T-helper 17 cell (primary cell): ENCODE measurements around the gene ADISSP. TPM values are rescaled to one million over a fixed set of nuclear protein-coding genes. Genes with fewer than 3 reads are reported as not detected.

Experiments used
- ATAC-seq: fragments of 150-1000 bp; cut with Tn5 transposase; 2 replicates; pipeline ENCODE4 v1.10.0; 2021; ENCODE audit warnings: mild to moderate bottlenecking, moderate library complexity
- DNase-seq, 3 donors: peaks; one replicate each; pipeline versions ENCODE4 v3.0.0 to v3.0.0-alpha.2; 2020 to 2021
- H3K9me3 ChIP-seq: one replicate; pipeline ENCODE4 v1.7.0; 2013; ENCODE audit warnings: low read length, mild to moderate bottlenecking; ENCODE audit not compliant: control insufficient read depth, poor library complexity, severe bottlenecking
- H3K27ac Mint-ChIP-seq: one replicate; pipeline ENCODE4 v1.8.0; 2022; ENCODE audit warnings: mild to moderate bottlenecking, moderate library complexity, mixed read lengths
- H3K27me3 Mint-ChIP-seq: one replicate; pipeline ENCODE4 v1.8.0; 2022; ENCODE audit warnings: mixed read lengths
- H3K36me3 Mint-ChIP-seq: one replicate; pipeline ENCODE4 v1.8.0; 2022; ENCODE audit warnings: low read depth, mixed read lengths
- H3K4me1 Mint-ChIP-seq: one replicate; pipeline ENCODE4 v1.8.0; 2022; ENCODE audit warnings: mild to moderate bottlenecking, mixed read lengths
- H3K4me3 Mint-ChIP-seq: one replicate; pipeline ENCODE4 v1.8.0; 2022; ENCODE audit warnings: mild to moderate bottlenecking, moderate library complexity, mixed read lengths
- total RNA-seq, 4 donors: library from RNA in 2 of 4; stranded (reverse) in 2 of 4; gene quantifications; one replicate each; pipeline ENCODE4 v1.2.3 and lab custom pipeline; 2022 to 2026

The ADISSP gene
- total RNA-seq, 2 donors from 2014 or later: 13.3 to 19.0 TPM

GRCh38 chr20:3751675-3752385 is 15.7 kb downstream of the ADISSP start:
- H3K27ac Mint-ChIP-seq: peak overlapping the region; percentile 62
- H3K4me3 Mint-ChIP-seq: peak overlapping the region; percentile 80
- DNase-seq: peak; percentile 35 to 68 (median 53)
- no peaks in the 10 kb centered on the region for H3K36me3 Mint-ChIP-seq
- ATAC-seq: peak; percentile 63
- peaks cover 3% of the 10 kb centered on the region for H3K4me1 Mint-ChIP-seq
- H3K27me3 Mint-ChIP-seq: peaks cover 6% of the 10 kb centered on the region
- no peaks in the 10 kb centered on the region for H3K9me3 ChIP-seq

- ATAC-seq (no peak), DNase-seq (no peak)
- peak overlapping the region; percentile 52 for H3K4me3 Mint-ChIP-seq
- H3K36me3 Mint-ChIP-seq: no peaks in the 10 kb centered on the region
- H3K27me3 Mint-ChIP-seq: peaks cover 6% of the 10 kb centered on the region
- no peaks in the 10 kb centered on the region for H3K9me3 ChIP-seq
- peaks cover 3% of the 10 kb centered on the region for H3K4me1 Mint-ChIP-seq
- no peak overlapping the region for H3K27ac Mint-ChIP-seq
These were observed 16.3 kb downstream of the ADISSP start for GRCh38 chr20:3751305-3751674.

- no peaks in the 10 kb centered on the region for H3K9me3 ChIP-seq
- ATAC-seq: peak; percentile 23
- Mint-ChIP-seq H3K36me3 (no peaks in the 10 kb centered on the region), H3K27ac (no peak overlapping the region), H3K27me3 (peaks cover 7% of the 10 kb centered on the region), H3K4me1 (peaks cover 7% of the 10 kb centered on the region), H3K4me3 (peak overlapping the region; percentile 43)
- DNase-seq: peak in 1 of 3 donors; percentile 22
These were observed 17.6 kb downstream of the ADISSP start for GRCh38 chr20:3749689-3750531.

- DNase-seq: no peak
- ATAC-seq: no peak
- no peaks in the 10 kb centered on the region for H3K9me3 ChIP-seq
- Mint-ChIP-seq H3K4me1 (peaks cover 14% of the 10 kb centered on the region), H3K4me3 (no peak overlapping the region), H3K27me3 (peaks cover 13% of the 10 kb centered on the region), H3K36me3 (no peaks in the 10 kb centered on the region), H3K27ac (no peak overlapping the region)
These were observed 18.4 kb downstream of the ADISSP start for GRCh38 chr20:3749087-3749688.

DNA sequence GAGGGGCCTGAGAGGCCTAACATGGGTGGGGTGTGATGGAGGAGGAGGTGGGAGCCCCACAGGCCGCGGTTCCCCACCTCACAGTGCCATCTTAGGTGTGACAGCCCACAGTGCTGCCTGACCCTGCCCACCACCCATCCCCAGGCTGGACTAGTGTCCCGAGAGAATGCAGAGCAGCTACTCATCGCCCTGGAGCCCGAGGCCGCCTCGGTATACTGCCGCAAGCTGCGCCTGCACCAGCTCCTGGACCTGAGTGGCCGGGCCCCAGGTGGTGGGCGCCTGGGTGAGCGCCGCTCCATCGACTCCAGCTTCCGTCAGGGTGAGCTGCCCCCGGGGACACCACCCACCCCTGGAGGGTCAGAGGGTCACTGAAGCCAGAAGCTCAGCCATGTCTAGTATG is 19.5 kb downstream of the ADISSP start:
- ATAC-seq: no peak
- H3K4me1 Mint-ChIP-seq: peaks cover 12% of the 10 kb centered on the region
- H3K9me3 ChIP-seq: no peaks in the 10 kb centered on the region
- no peaks in the 10 kb centered on the region for H3K36me3 Mint-ChIP-seq
- H3K4me3 Mint-ChIP-seq: no peak overlapping the region
- no peak for DNase-seq
- no peak overlapping the region for H3K27ac Mint-ChIP-seq
- H3K27me3 Mint-ChIP-seq: peaks cover 13% of the 10 kb centered on the region

- no peaks in the 10 kb centered on the region for H3K9me3 ChIP-seq
- DNase-seq (no peak), ATAC-seq (no peak)
- H3K27me3 Mint-ChIP-seq: peaks cover 13% of the 10 kb centered on the region
- no peak overlapping the region for H3K4me3 Mint-ChIP-seq
- H3K36me3 Mint-ChIP-seq: no peaks in the 10 kb centered on the region
- no peak overlapping the region for H3K27ac Mint-ChIP-seq
- peaks cover 12% of the 10 kb centered on the region for H3K4me1 Mint-ChIP-seq
These were observed 20.1 kb downstream of the ADISSP start for GRCh38 chr20:3747471-3747870.

GRCh38 chr20:3745686-3746173 is 21.8 kb downstream of the ADISSP start:
- H3K4me3 Mint-ChIP-seq: peak overlapping the region; percentile 61
- no peaks in the 10 kb centered on the region for H3K36me3 Mint-ChIP-seq
- H3K9me3 ChIP-seq: no peaks in the 10 kb centered on the region
- no peak overlapping the region for H3K27ac Mint-ChIP-seq
- DNase-seq (no peak), ATAC-seq (no peak)
- H3K4me1 Mint-ChIP-seq: peaks cover 11% of the 10 kb centered on the region
- H3K27me3 Mint-ChIP-seq: peaks cover 13% of the 10 kb centered on the region

DNA sequence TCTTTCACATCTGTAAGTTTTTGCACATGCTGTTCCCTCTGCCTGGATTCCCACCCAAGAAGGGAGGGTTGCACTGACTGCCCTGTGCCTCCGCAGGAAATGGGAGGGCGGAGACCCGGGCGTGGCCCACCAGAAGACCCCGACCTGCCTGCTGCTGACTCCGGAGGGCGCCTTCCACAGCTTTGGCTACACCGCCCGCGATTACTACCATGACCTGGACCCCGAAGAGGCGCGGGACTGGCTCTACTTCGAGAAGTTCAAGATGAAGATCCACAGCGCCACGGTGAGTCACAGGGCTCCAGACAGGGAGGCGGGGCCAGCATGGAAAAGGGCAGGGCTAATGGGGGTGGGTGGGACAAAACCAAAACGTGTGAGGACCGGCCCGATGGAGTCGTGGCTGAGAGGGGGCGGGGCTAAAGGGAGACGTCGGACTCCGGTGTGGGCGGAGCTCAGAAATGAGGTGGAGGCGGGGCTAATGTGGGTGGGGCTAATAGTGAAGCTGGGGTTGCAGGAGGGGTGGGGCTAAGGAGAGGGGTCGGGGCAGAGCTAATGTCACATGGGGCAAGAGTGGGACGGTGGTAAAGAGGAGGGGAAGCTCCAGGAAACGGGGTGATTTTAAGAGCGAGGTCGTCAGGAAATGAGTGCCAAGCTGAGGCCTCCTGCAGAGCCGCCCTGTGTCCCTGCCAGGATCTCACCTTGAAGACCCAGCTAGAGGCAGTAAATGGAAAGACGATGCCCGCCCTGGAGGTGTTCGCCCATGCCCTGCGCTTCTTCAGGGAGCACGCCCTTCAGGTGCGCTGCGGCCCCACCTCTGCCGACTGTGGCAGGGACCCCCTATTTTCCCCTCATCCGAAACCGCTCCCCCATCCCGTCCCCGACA is 22.5 kb downstream of the ADISSP start:
- peak; percentile 49 to 82 (median 62) for DNase-seq
- Mint-ChIP-seq H3K27me3 (peaks cover 13% of the 10 kb centered on the region), H3K36me3 (no peaks in the 10 kb centered on the region), H3K4me3 (peak overlapping the region; percentile 73), H3K4me1 (peaks cover 11% of the 10 kb centered on the region), H3K27ac (peak overlapping the region; percentile 84)
- peak; percentile 80 for ATAC-seq
- H3K9me3 ChIP-seq: no peaks in the 10 kb centered on the region

DNA sequence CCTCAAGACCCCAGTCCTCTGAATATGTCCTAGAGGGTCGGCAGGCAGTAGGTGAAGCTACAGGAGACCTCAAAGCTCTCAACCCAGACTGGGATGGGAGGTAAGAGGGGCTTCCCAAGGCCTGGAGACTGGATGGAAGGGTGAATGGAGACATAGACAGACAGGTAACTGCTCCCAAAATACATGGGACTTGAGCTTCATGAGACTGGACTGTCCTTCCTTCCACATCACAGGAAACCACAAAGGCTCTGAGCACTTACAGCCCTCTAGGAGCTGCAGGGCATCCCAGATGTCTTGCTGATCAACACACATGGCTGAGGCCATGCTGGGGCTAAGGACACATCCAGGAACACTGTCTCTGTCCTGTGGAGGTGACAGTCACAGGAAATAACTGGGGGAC is 23.5 kb downstream of the ADISSP start:
- H3K9me3 ChIP-seq: no peaks in the 10 kb centered on the region
- Mint-ChIP-seq H3K36me3 (no peaks in the 10 kb centered on the region), H3K4me3 (no peak overlapping the region), H3K27me3 (peaks cover 13% of the 10 kb centered on the region), H3K4me1 (peaks cover 13% of the 10 kb centered on the region), H3K27ac (peak overlapping the region; percentile 84)
- DNase-seq (no peak), ATAC-seq (no peak)

DNA sequence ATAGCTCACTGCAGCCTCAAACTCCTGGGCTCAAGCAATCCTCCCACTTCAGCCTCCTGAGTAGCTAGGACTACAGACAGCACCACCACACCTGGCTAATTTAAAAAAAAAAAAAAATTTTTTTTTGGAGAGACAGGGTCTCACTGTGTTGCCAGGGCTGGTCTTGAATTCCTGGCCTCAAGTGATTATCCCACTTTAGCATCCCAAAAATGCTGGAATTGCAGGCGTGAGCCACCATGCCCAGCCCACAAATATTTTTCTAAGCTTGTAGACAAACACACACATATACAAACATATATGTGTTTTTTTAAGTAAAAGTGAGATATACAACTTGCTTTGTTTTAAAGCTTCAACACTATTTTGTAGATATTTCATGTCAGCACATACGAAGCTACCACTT is 24.3 kb downstream of the ADISSP start:
- ATAC-seq: no peak
- DNase-seq: no peak
- H3K9me3 ChIP-seq: no peaks in the 10 kb centered on the region
- Mint-ChIP-seq H3K27ac (no peak overlapping the region), H3K36me3 (no peaks in the 10 kb centered on the region), H3K4me1 (peaks cover 13% of the 10 kb centered on the region), H3K27me3 (peaks cover 13% of the 10 kb centered on the region), H3K4me3 (no peak overlapping the region)

DNA sequence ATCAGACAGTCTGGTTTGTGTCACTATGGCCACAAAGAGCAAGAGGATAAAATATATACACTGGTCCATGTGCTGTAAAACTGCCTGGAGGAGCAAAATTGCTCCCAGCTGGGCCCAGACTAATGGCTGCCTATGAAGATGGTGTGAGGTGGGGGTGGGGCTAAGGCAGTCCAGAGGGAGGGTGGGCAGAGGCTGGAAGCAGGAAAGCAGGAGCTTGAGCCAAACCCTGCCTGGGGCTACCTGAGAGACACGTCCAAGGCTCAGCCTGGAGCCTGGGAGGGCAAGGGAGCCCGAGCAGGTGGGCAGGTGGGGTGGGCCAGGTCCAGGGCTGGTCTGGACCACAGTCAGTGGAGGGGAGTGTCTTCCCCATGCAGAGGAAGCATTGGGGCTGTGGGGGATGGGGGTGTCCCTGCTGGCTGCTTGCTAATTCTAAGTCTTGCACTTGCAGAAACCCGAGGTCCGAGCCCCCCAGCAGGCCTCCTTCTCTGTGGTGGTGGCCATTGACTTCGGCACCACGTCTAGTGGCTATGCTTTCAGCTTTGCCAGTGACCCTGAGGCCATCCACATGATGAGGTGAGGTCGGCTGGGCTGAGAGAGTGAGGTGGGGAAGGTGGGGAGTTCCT is 25.6 kb downstream of the ADISSP start:
- Mint-ChIP-seq H3K27me3 (peaks cover 7% of the 10 kb centered on the region), H3K36me3 (no peaks in the 10 kb centered on the region), H3K27ac (no peak overlapping the region), H3K4me3 (no peak overlapping the region), H3K4me1 (peaks cover 13% of the 10 kb centered on the region)
- DNase-seq (no peak), ATAC-seq (no peak)
- H3K9me3 ChIP-seq: no peaks in the 10 kb centered on the region

DNA sequence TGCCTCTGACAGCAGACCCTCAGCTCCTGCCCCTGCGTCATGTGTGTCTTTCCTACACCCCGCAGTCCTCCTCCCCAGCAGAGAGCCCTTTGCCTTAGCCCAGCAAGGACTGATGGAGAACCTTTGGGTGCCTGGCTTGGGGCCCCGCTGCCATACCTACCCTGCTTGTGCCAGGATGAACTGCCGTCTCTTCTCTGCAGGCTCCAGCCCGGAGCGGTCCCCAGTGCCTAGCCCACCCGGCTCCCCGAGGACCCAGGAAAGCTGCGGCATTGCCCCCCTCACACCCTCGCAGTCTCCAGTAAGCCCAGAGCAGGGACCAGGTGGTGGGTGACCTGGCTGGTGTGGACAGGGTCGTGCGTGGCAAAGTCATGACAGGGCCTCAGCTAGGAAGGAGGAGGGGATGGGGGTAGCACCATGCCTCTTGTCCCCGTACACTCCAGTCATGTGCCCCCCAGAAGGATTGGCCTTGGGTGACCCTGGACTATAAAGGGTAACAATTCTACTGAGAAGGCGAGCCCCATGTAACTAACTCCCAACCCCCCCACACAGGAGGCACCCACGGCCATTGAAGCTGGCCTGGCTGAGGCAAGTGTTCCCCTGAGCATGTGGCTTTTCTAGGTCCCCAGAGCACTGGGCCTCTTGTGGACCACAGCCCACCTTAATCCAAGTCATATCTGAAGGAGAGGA is 26.8 kb downstream of the ADISSP start:
- no peak overlapping the region for H3K27ac Mint-ChIP-seq
- H3K4me3 Mint-ChIP-seq: no peak overlapping the region
- H3K27me3 Mint-ChIP-seq: peaks cover 7% of the 10 kb centered on the region
- H3K9me3 ChIP-seq: no peaks in the 10 kb centered on the region
- peaks cover 13% of the 10 kb centered on the region for H3K4me1 Mint-ChIP-seq
- H3K36me3 Mint-ChIP-seq: no peaks in the 10 kb centered on the region
- DNase-seq: no peak
- no peak for ATAC-seq
